ENCODE results near the gene ATXN7. TPM values are rescaled to one million over a fixed set of nuclear protein-coding genes. Genes with fewer than 3 reads are reported as not detected.

ATXN7 gene
- total and polyA plus RNA-seq, 2 of the 13 experiments (the other 11 are each of a cell fraction or from before 2014, with no cell fraction given) = 13.8 to 20.0 TPM

- Histone ChIP-seq H3K79me2 (ENCODE audit: insufficient read depth, low read length) (no peaks in the 10 kb centered on the region), H3K4me1 (ENCODE audit: insufficient read depth, low read length) (no peaks in the 10 kb centered on the region), H4K20me1 (ENCODE audit: insufficient read depth, low read length) (no peaks in the 10 kb centered on the region), H2AFZ (ENCODE audit: low read length) (no peak overlapping the region), H3K9ac (ENCODE audit: insufficient read depth, low read depth, low read length) (no peak overlapping the region), H3K4me3 (replicated peaks in 1 of 3; ENCODE audit: insufficient read depth in 1 of 3, low read depth in 2 of 3, low read length in 3 of 3) (no peak overlapping the region), H3K27ac (ENCODE audit: extremely low read length, insufficient read depth, low read length) (no peak overlapping the region), H3K36me3 (replicated peaks in 1 of 2; ENCODE audit: control insufficient read depth in 1 of 2, insufficient read depth in 2 of 2, low read length in 2 of 2) (peaks cover 15 to 59% of the 10 kb centered on the region in 2 experiments), H3K27me3 (ENCODE audit: control insufficient read depth in 1 of 2, insufficient read depth in 2 of 2, low read length in 2 of 2) (no peaks in the 10 kb centered on the region), H3K4me2 (ENCODE audit: low read depth, low read length) (no peak overlapping the region), H3K9me3 (ENCODE audit: low read length) (no peaks in the 10 kb centered on the region)
- TF ChIP-seq SRSF1 (optimal IDR thresholded peaks at IDR 0.05; ENCODE audit: low read depth, low read length) = no peak
- no peak for TF ChIP-seq MAF1 (CRISPR knock-in tag; IDR thresholded peaks at IDR 0.05; ENCODE audit: borderline replicate concordance)
- FAIRE-seq = no peak
- BruUV-seq (replicated peaks) = no TSS peak
- 80% methylated on average over 2 of the region's 2 CpGs for WGBS (ENCODE audit: low lambda C conversion rate)
- DNase-seq (ENCODE audit: low spot score) = no peak
- in situ Hi-C loops (cut with HindIII; ENCODE audit: extremely low pct_ligation_motif_present, low pct_unique_long_range_greater_than_20kb) = no loop called here
- ATAC-seq = no peak
- POLR2A ChIA-PET = no interaction called here
- intact Hi-C loops (cut with micrococcal nuclease; ENCODE audit: unreplicated experiment) = no loop called here
- CTCF ChIA-PET (ENCODE audit: low intra/inter-chr PET ratio, low total read pairs) = no interaction called here
Observed at GRCh38 chr3:64003589-64003988, 139.9 kb downstream of the ATXN7 start.

DNA sequence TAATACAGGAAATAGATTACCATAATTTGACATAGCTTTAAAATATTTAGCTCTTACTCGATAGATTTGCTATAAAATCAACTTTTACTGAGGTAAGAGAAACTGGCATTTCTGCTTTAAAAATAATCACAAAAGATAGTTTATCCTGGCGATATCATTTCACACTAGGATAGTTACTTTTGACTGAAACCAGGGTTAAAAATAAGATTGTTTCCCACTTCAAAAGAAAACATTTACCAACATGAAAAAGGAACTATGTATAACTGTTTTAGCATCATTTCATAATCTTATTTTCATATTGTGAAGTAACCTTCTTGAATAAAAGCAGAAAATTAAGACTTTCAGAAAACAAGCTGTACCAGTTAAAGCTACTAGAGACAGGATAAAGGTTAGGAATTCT, 144.3 kb downstream of the ATXN7 start:
- ChIA-PET CTCF (ENCODE audit: low intra/inter-chr PET ratio, low total read pairs) (no interaction called here), POLR2A (no interaction called here)
- no peaks in the 10 kb centered on the region for H4K20me1 ChIP-seq (ENCODE audit: insufficient read depth, low read length)
- H3K36me3 ChIP-seq (replicated peaks in 1 of 2; ENCODE audit: control insufficient read depth in 1 of 2, insufficient read depth in 2 of 2, low read length in 2 of 2) = peaks cover 16 to 90% of the 10 kb centered on the region in 2 experiments
- H3K4me3 ChIP-seq (replicated peaks in 1 of 3; ENCODE audit: insufficient read depth in 1 of 3, low read depth in 2 of 3, low read length in 3 of 3) = no peak overlapping the region
- intact Hi-C loops (cut with micrococcal nuclease; ENCODE audit: unreplicated experiment) = no loop called here
- in situ Hi-C loops (cut with HindIII; ENCODE audit: extremely low pct_ligation_motif_present, low pct_unique_long_range_greater_than_20kb) = no loop called here
- WGBS (ENCODE audit: low lambda C conversion rate) = 98% methylated on average over 2 of the region's 2 CpGs
- H3K27ac ChIP-seq (ENCODE audit: extremely low read length, insufficient read depth, low read length) = no peak overlapping the region
- no TSS peak for BruUV-seq (replicated peaks)
- no peaks in the 10 kb centered on the region for H3K79me2 ChIP-seq (ENCODE audit: insufficient read depth, low read length)
- DNase-seq (ENCODE audit: low spot score) (no peak), FAIRE-seq (no peak), ATAC-seq (no peak)
- no peak overlapping the region for H2AFZ ChIP-seq (ENCODE audit: low read length)
- no peaks in the 10 kb centered on the region for H3K27me3 ChIP-seq (ENCODE audit: control insufficient read depth in 1 of 2, insufficient read depth in 2 of 2, low read length in 2 of 2)
- no peaks in the 10 kb centered on the region for H3K9me3 ChIP-seq (ENCODE audit: low read length)
- no peak overlapping the region for H3K9ac ChIP-seq (ENCODE audit: insufficient read depth, low read depth, low read length)
- H3K4me2 ChIP-seq (ENCODE audit: low read depth, low read length) = no peak overlapping the region
- no peaks in the 10 kb centered on the region for H3K4me1 ChIP-seq (ENCODE audit: insufficient read depth, low read length)
- TF ChIP-seq, protein P1, sequence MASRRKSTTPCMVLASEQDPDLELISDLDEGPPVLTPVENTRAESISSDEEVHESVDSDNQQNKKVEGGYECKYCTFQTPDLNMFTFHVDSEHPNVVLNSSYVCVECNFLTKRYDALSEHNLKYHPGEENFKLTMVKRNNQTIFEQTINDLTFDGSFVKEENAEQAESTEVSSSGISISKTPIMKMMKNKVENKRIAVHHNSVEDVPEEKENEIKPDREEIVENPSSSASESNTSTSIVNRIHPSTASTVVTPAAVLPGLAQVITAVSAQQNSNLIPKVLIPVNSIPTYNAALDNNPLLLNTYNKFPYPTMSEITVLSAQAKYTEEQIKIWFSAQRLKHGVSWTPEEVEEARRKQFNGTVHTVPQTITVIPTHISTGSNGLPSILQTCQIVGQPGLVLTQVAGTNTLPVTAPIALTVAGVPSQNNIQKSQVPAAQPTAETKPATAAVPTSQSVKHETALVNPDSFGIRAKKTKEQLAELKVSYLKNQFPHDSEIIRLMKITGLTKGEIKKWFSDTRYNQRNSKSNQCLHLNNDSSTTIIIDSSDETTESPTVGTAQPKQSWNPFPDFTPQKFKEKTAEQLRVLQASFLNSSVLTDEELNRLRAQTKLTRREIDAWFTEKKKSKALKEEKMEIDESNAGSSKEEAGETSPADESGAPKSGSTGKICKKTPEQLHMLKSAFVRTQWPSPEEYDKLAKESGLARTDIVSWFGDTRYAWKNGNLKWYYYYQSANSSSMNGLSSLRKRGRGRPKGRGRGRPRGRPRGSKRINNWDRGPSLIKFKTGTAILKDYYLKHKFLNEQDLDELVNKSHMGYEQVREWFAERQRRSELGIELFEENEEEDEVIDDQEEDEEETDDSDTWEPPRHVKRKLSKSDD (CRISPR knock-in tag; IDR thresholded peaks at IDR 0.05; ENCODE audit: low read depth) = no peak
- TF ChIP-seq, protein P2, sequence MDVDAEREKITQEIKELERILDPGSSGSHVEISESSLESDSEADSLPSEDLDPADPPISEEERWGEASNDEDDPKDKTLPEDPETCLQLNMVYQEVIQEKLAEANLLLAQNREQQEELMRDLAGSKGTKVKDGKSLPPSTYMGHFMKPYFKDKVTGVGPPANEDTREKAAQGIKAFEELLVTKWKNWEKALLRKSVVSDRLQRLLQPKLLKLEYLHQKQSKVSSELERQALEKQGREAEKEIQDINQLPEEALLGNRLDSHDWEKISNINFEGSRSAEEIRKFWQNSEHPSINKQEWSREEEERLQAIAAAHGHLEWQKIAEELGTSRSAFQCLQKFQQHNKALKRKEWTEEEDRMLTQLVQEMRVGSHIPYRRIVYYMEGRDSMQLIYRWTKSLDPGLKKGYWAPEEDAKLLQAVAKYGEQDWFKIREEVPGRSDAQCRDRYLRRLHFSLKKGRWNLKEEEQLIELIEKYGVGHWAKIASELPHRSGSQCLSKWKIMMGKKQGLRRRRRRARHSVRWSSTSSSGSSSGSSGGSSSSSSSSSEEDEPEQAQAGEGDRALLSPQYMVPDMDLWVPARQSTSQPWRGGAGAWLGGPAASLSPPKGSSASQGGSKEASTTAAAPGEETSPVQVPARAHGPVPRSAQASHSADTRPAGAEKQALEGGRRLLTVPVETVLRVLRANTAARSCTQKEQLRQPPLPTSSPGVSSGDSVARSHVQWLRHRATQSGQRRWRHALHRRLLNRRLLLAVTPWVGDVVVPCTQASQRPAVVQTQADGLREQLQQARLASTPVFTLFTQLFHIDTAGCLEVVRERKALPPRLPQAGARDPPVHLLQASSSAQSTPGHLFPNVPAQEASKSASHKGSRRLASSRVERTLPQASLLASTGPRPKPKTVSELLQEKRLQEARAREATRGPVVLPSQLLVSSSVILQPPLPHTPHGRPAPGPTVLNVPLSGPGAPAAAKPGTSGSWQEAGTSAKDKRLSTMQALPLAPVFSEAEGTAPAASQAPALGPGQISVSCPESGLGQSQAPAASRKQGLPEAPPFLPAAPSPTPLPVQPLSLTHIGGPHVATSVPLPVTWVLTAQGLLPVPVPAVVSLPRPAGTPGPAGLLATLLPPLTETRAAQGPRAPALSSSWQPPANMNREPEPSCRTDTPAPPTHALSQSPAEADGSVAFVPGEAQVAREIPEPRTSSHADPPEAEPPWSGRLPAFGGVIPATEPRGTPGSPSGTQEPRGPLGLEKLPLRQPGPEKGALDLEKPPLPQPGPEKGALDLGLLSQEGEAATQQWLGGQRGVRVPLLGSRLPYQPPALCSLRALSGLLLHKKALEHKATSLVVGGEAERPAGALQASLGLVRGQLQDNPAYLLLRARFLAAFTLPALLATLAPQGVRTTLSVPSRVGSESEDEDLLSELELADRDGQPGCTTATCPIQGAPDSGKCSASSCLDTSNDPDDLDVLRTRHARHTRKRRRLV (CRISPR knock-in tag; IDR thresholded peaks at IDR 0.05) = no peak
- TF ChIP-seq ZFAT (CRISPR knock-in tag; conservative IDR thresholded peaks at IDR 0.05) (no peak), ZNF839 (CRISPR knock-in tag; IDR thresholded peaks at IDR 0.05; ENCODE audit: borderline replicate concordance) (no peak)
- TF ChIP-seq, protein P3, sequence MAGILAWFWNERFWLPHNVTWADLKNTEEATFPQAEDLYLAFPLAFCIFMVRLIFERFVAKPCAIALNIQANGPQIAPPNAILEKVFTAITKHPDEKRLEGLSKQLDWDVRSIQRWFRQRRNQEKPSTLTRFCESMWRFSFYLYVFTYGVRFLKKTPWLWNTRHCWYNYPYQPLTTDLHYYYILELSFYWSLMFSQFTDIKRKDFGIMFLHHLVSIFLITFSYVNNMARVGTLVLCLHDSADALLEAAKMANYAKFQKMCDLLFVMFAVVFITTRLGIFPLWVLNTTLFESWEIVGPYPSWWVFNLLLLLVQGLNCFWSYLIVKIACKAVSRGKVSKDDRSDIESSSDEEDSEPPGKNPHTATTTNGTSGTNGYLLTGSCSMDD (CRISPR knock-in tag; IDR thresholded peaks at IDR 0.05) = no peak
- TF ChIP-seq, protein P4, sequence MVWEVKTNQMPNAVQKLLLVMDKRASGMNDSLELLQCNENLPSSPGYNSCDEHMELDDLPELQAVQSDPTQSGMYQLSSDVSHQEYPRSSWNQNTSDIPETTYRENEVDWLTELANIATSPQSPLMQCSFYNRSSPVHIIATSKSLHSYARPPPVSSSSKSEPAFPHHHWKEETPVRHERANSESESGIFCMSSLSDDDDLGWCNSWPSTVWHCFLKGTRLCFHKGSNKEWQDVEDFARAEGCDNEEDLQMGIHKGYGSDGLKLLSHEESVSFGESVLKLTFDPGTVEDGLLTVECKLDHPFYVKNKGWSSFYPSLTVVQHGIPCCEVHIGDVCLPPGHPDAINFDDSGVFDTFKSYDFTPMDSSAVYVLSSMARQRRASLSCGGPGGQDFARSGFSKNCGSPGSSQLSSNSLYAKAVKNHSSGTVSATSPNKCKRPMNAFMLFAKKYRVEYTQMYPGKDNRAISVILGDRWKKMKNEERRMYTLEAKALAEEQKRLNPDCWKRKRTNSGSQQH (CRISPR knock-in tag; IDR thresholded peaks at IDR 0.05; ENCODE audit: low read depth) = no peak

Measured in HepG2 (cell line).